Stimulated activated CD4-positive, alpha-beta T cell treated with anti-CD3 and anti-CD28 coated beads, Interleukin-2, amount 100 ng/mL, for 4 hours (primary cell): ENCODE data around the gene B3GAT2.

Experiments
- DNase-seq: peaks from one replicate; pipeline ENCODE4 v3.0.0-alpha.2; 2020; ENCODE audit warnings: low read depth

The B3GAT2 gene

GRCh38 chr6:70842541-70842940 lies 114.3 kb downstream of the B3GAT2 start:
- DNase-seq: no peak

GRCh38 chr6:70841112-70841511 lies 115.7 kb downstream of the B3GAT2 start:
- no peak for DNase-seq

GRCh38 chr6:70839286-70840266 lies 117.3 kb downstream of the B3GAT2 start:
- DNase-seq: no peak

GRCh38 chr6:70838907-70839285 lies 118.0 kb downstream of the B3GAT2 start:
- no peak for DNase-seq

GRCh38 chr6:70834520-70834919 lies 122.3 kb downstream of the B3GAT2 start:
- DNase-seq: no peak

GRCh38 chr6:70831427-70831826 lies 125.4 kb downstream of the B3GAT2 start:
- no peak for DNase-seq

GRCh38 chr6:70823651-70824050 lies 133.2 kb downstream of the B3GAT2 start:
- no peak for DNase-seq

GRCh38 chr6:70821751-70822150 lies 135.1 kb downstream of the B3GAT2 start:
- no peak for DNase-seq

- DNase-seq: no peak
Measured at GRCh38 chr6:70820778-70821177, 136.1 kb downstream of the B3GAT2 start.

- no peak for DNase-seq
Measured at GRCh38 chr6:70819646-70820045, 137.2 kb downstream of the B3GAT2 start.

- no peak for DNase-seq
Measured at GRCh38 chr6:70813885-70814284, 143.0 kb downstream of the B3GAT2 start.

GRCh38 chr6:70811788-70812187 lies 145.1 kb downstream of the B3GAT2 start:
- DNase-seq: no peak
